HEK293T (cell line): ENCODE results near the gene EYA4.

Source experiments
- L3MBTL2 ChIP-seq: fragments of 450-650 bp; conservative IDR thresholded peaks from 2 replicates; pipeline ENCODE4 v1.6.1; 2016; ENCODE audit warnings: mild to moderate bottlenecking
- ZNF384 ChIP-seq: fragments of 450-650 bp; IDR thresholded peaks from 2 replicates; pipeline ENCODE4 v1.6.1; 2016
- TF ChIP-seq, protein P1 (sequence below): fragments of 450-650 bp; IDR thresholded peaks from 2 replicates; pipeline ENCODE4 v1.6.1; 2016

DNA sequence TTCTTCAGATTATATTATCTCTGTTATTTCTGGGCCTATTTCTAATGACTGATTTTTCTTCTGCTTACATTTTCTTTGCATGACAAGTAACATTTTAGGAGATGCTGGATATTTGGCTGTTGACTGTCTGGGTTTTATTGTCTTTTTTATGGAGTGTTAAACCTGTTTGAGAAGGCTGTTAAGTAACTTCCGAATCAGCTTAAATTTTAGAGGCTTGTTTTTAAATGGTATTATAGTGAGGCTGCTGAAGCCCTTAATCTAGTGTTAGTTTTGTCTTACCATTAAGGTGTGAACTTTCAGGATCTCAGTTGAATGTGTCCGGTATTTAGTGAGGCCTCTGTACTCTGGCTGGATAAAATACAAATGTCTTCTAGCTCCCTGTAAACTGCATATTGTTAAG is 109.8 kb downstream of the EYA4 start:
- TF ChIP-seq ZNF384 (no peak), L3MBTL2 (no peak)
- TF ChIP-seq, protein P1, sequence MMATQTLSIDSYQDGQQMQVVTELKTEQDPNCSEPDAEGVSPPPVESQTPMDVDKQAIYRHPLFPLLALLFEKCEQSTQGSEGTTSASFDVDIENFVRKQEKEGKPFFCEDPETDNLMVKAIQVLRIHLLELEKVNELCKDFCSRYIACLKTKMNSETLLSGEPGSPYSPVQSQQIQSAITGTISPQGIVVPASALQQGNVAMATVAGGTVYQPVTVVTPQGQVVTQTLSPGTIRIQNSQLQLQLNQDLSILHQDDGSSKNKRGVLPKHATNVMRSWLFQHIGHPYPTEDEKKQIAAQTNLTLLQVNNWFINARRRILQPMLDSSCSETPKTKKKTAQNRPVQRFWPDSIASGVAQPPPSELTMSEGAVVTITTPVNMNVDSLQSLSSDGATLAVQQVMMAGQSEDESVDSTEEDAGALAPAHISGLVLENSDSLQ: no peak
